Naive thymus-derived CD8-positive, alpha-beta T cell (primary cell): Measurements from ENCODE around the gene TMEM187. TPM values are rescaled to one million over a fixed set of nuclear protein-coding genes. Genes with fewer than 3 reads are reported as not detected.

Source experiments
- ATAC-seq, 2 donors: fragments of 150-1000 bp; cut with Tn5 transposase in 1 of 2; sonication (Bioruptor Pico), chemical (Tn5 transposase) in 1 of 2; 1 replicate in 1 of 2; 2 replicates in 1 of 2; pipeline ENCODE4 v1.10.0; 2021; ENCODE audit warnings: mild to moderate bottlenecking in 2 of 2, moderate library complexity in 2 of 2
- POLR2A ChIA-PET: fragments of 350-600 bp; sonication (Branson Sonifier 250); formaldehyde crosslinking; loops from one replicate; lab custom pipeline; 2021; ENCODE audit warnings: antibody characterized with exemption; lab: Charles Lee
- DNase-seq, 10 donors: peaks; one replicate each; pipeline versions ENCODE4 v3.0.0 to v3.0.0-alpha.2; 2020 to 2022
- H3K27ac Mint-ChIP-seq, 10 donors: one replicate each; pipeline ENCODE4 v1.8.0; 2020 to 2022; ENCODE audit warnings: mild to moderate bottlenecking in 10 of 10, mixed read lengths in 10 of 10, moderate library complexity in 4 of 10, inconsistent platforms in 1 of 10
- H3K27me3 Mint-ChIP-seq, 5 donors: one replicate each; pipeline ENCODE4 v1.8.0; 2021 to 2022; ENCODE audit warnings: mixed read lengths in 5 of 5
- H3K36me3 Mint-ChIP-seq, 3 donors: one replicate each; pipeline ENCODE4 v1.8.0; 2020 to 2022; ENCODE audit warnings: mixed read lengths in 3 of 3, mild to moderate bottlenecking in 2 of 3, inconsistent platforms in 1 of 3
- H3K4me1 Mint-ChIP-seq, 4 donors: one replicate each; pipeline ENCODE4 v1.8.0; 2021 to 2022; ENCODE audit warnings: mixed read lengths in 4 of 4
- H3K4me3 Mint-ChIP-seq, 10 donors: one replicate each; pipeline ENCODE4 v1.8.0; 2020 to 2022; ENCODE audit warnings: mild to moderate bottlenecking in 10 of 10, mixed read lengths in 10 of 10, moderate library complexity in 6 of 10, inconsistent platforms in 1 of 10
- H3K9me3 Mint-ChIP-seq, 9 donors: one replicate each; pipeline ENCODE4 v1.8.0; 2020 to 2022; ENCODE audit warnings: mixed read lengths in 9 of 9, mild to moderate bottlenecking in 3 of 9, inconsistent platforms in 1 of 9, moderate library complexity in 1 of 9
- polyA plus RNA-seq, 3 donors: library from polyadenylated mRNA; unstranded; fragments of 300-500 nt; fragmentation: Illumina TruSeq; gene quantifications; one replicate each; pipeline ENCODE4 v1.2.3, GENCODE V29; 2021
- total RNA-seq, 8 experiments: library from RNA in 2 of 8; stranded (reverse) in 2 of 8; gene quantifications; one replicate each; pipeline ENCODE4 v1.2.3 and lab custom pipeline; 2021 to 2026

Gene TMEM187
- 10 to 100 TPM in 1 of 2 experiments, 1 to 10 TPM in 1; 9.3 to 11.2 TPM for total RNA-seq
- 10 to 100 TPM in 1 of 3 donors, 1 to 10 TPM in 2; 3.1 to 13.6 (median 8.9) TPM for polyA plus RNA-seq
- 1.4 to 8.4 (median 2.3) reads per million in 6 experiments for total RNA-seq (lab: John Stamatoyannopoulos, UW)

- H3K27ac Mint-ChIP-seq, result peak within 1 kb of the TSS; percentile 96 to 100 (median 100)
These were observed at the start of gene TMEM187 for GRCh38 chrX:153972368-153973126. TSS of gene TMEM187 (plus strand) at chrX:153972754. CDS start at chrX:153982063, 9,309 bp downstream.

GRCh38 chrX:153922932-153923857, 49.4 kb upstream of the TMEM187 start:
- Mint-ChIP-seq H3K27me3 (no peaks in the 10 kb centered on the region), H3K4me1 (peaks cover 8 to 43% (median 36%) of the 10 kb centered on the region in 4 donors), H3K4me3 (peak overlapping the region; percentile 82 to 95 (median 93)), H3K27ac (peak overlapping the region; percentile 86 to 99 (median 94)), H3K9me3 (no peaks in the 10 kb centered on the region), H3K36me3 (peaks cover 0 to 19% (median 5%) of the 10 kb centered on the region in 3 donors)
- ATAC-seq (no peak), DNase-seq (no peak)
- POLR2A ChIA-PET, result interaction anchor here (0.7 to 17.6 kb wide), 5 partner anchors 11 to 129 kb away, joined by 3 to 388 read pairs (median 48); partner anchors contain the start of genes AVPR2, IDH3G, NAA10 and RENBP

More at GRCh38 chrX:153972368-153973126, at the start of gene TMEM187:
- Mint-ChIP-seq H3K9me3 (no peaks in the 10 kb centered on the region), H3K27me3 (no peaks in the 10 kb centered on the region), H3K36me3 (peaks cover 0 to 4% (median 0%) of the 10 kb centered on the region in 3 donors), H3K4me1 (peaks cover 9 to 34% (median 30%) of the 10 kb centered on the region in 4 donors), H3K4me3 (peak within 1 kb of the TSS; percentile 94 to 100 (median 100))
- DNase-seq (peak; percentile 81 to 93 (median 84)), ATAC-seq (peak; percentile 49 to 54)
- POLR2A ChIA-PET, result interaction anchor here (1.1 to 7.9 kb wide), 14 partner anchors 9 to 575 kb away, joined by 3 to 131 read pairs (median 8); partner anchors contain the start of genes ARHGAP4, G6PD, IDH3G and IKBKG

- Mint-ChIP-seq H3K36me3 (peaks cover 0 to 13% (median 5%) of the 10 kb centered on the region in 3 donors), H3K27me3 (no peaks in the 10 kb centered on the region), H3K9me3 (no peaks in the 10 kb centered on the region), H3K4me1 (peaks cover 10 to 49% (median 40%) of the 10 kb centered on the region in 4 donors), H3K4me3 (peak overlapping the region; percentile 82 to 95 (median 93)), H3K27ac (peak overlapping the region; percentile 86 to 99 (median 96))
- peak in 8 of 10 donors; percentile 38 to 77 (median 52) for DNase-seq
- peak; percentile 2 to 18 for ATAC-seq
- POLR2A ChIA-PET, result interaction anchor here (1.6 to 17.6 kb wide), 5 partner anchors 10 to 180 kb away, joined by 3 to 388 read pairs (median 131); partner anchors contain the start of genes AVPR2, HCFC1, NAA10 and RENBP
These were observed 48.2 kb upstream of the TMEM187 start for GRCh38 chrX:153924149-153924861.

GRCh38 chrX:153925387-153925738, 47.2 kb upstream of the TMEM187 start:
- H3K4me1 Mint-ChIP-seq, result peaks cover 10 to 44% (median 38%) of the 10 kb centered on the region in 4 donors
- DNase-seq, result peak in 4 of 10 donors; percentile 8 to 48 (median 30)

GRCh38 chrX:153925739-153926551, 46.6 kb upstream of the TMEM187 start, which contains the start of gene ARHGAP4:
TSS of gene ARHGAP4 (minus strand) at chrX:153926264. CDS start at chrX:153926202, 62 bp downstream.
- ATAC-seq, result peak in 1 of 2 donors; percentile 5
- H3K27me3 Mint-ChIP-seq, result no peaks in the 10 kb centered on the region
- H3K9me3 Mint-ChIP-seq, result no peaks in the 10 kb centered on the region
- H3K4me3 Mint-ChIP-seq, result peak within 1 kb of the TSS; percentile 82 to 96 (median 93)
- H3K4me1 Mint-ChIP-seq, result peaks cover 10 to 44% (median 38%) of the 10 kb centered on the region in 4 donors
- peak within 1 kb of the TSS; percentile 94 to 100 (median 99) for H3K27ac Mint-ChIP-seq
- peak; percentile 18 to 64 (median 36) for DNase-seq
- POLR2A ChIA-PET, result interaction anchor here (0.7 to 17.6 kb wide), 15 partner anchors 9 to 561 kb away, joined by 3 to 388 read pairs (median 4); partner anchors contain the start of genes AVPR2, EMD, HCFC1 and IDH3G
- peaks cover 0 to 6% (median 2%) of the 10 kb centered on the region in 3 donors for H3K36me3 Mint-ChIP-seq

More at GRCh38 chrX:153925387-153925738, 47.2 kb upstream of the TMEM187 start:
- peak overlapping the region; percentile 89 to 99 (median 96) for H3K27ac Mint-ChIP-seq
- H3K36me3 Mint-ChIP-seq, result peaks cover 0 to 5% (median 2%) of the 10 kb centered on the region in 3 donors
- no peaks in the 10 kb centered on the region for H3K9me3 Mint-ChIP-seq
- no peaks in the 10 kb centered on the region for H3K27me3 Mint-ChIP-seq
- H3K4me3 Mint-ChIP-seq, result peak overlapping the region; percentile 82 to 95 (median 93)
- POLR2A ChIA-PET, result interaction anchor here (0.9 to 17.6 kb wide), 12 partner anchors 9 to 561 kb away, joined by 3 to 388 read pairs (median 6); partner anchors contain the start of genes AVPR2, HCFC1, IDH3G and NAA10
- no peak for ATAC-seq

GRCh38 chrX:153926552-153926857, 46.0 kb upstream of the TMEM187 start:
- Mint-ChIP-seq H3K36me3 (peaks cover 0 to 9% (median 2%) of the 10 kb centered on the region in 3 donors), H3K4me1 (peaks cover 10 to 49% (median 40%) of the 10 kb centered on the region in 4 donors), H3K9me3 (no peaks in the 10 kb centered on the region), H3K27ac (peak overlapping the region; percentile 94 to 100 (median 99)), H3K4me3 (peak overlapping the region; percentile 82 to 96 (median 90)), H3K27me3 (no peaks in the 10 kb centered on the region)
- ATAC-seq (peak in 1 of 2 donors; percentile 1), DNase-seq (no peak)
- POLR2A ChIA-PET, result interaction anchor here (0.7 to 17.6 kb wide), 21 partner anchors 8 to 836 kb away, joined by 3 to 388 read pairs (median 4); partner anchors contain the start of genes AVPR2, DKC1, EMD and HCFC1

GRCh38 chrX:153926858-153927671, 45.5 kb upstream of the TMEM187 start:
- Mint-ChIP-seq H3K9me3 (no peaks in the 10 kb centered on the region), H3K27me3 (no peaks in the 10 kb centered on the region), H3K4me3 (peak overlapping the region; percentile 82 to 96 (median 90)), H3K4me1 (peaks cover 10 to 53% (median 39%) of the 10 kb centered on the region in 4 donors), H3K36me3 (peaks cover 0 to 13% (median 2%) of the 10 kb centered on the region in 3 donors), H3K27ac (peak overlapping the region; percentile 94 to 100 (median 99))
- ATAC-seq, result peak; percentile 53 to 56
- POLR2A ChIA-PET, result interaction anchor here (0.7 to 17.6 kb wide), 21 partner anchors 8 to 835 kb away, joined by 3 to 388 read pairs (median 4); partner anchors contain the start of genes AVPR2, DKC1, EMD and HCFC1
- peak; percentile 59 to 90 (median 80) for DNase-seq

- Mint-ChIP-seq H3K9me3 (no peaks in the 10 kb centered on the region), H3K27me3 (no peaks in the 10 kb centered on the region), H3K4me3 (peak overlapping the region; percentile 82 to 96 (median 90)), H3K36me3 (peaks cover 0 to 13% (median 0%) of the 10 kb centered on the region in 3 donors), H3K27ac (peak overlapping the region; percentile 94 to 100 (median 99)), H3K4me1 (peaks cover 9 to 49% (median 34%) of the 10 kb centered on the region in 4 donors)
- DNase-seq (no peak), ATAC-seq (no peak)
- POLR2A ChIA-PET, result interaction anchor here (1.1 to 17.6 kb wide), 12 partner anchors 18 to 835 kb away, joined by 3 to 388 read pairs (median 6); partner anchors contain the start of genes AVPR2, DKC1, HCFC1 and IDH3G
These were observed 45.0 kb upstream of the TMEM187 start for GRCh38 chrX:153927672-153927921.

GRCh38 chrX:153927922-153928760, 44.4 kb upstream of the TMEM187 start:
- DNase-seq (peak; percentile 82 to 97 (median 92)), ATAC-seq (peak; percentile 70 to 73)
- Mint-ChIP-seq H3K27ac (peak overlapping the region; percentile 94 to 100 (median 99)), H3K4me1 (peaks cover 8 to 44% (median 30%) of the 10 kb centered on the region in 4 donors), H3K4me3 (peak overlapping the region; percentile 82 to 97 (median 91)), H3K9me3 (no peaks in the 10 kb centered on the region), H3K27me3 (no peaks in the 10 kb centered on the region), H3K36me3 (peaks cover 0 to 17% (median 0%) of the 10 kb centered on the region in 3 donors)
- POLR2A ChIA-PET, result interaction anchor here (0.8 to 17.6 kb wide), 13 partner anchors 10 to 470 kb away, joined by 3 to 388 read pairs (median 5); partner anchors contain the start of genes ABCD1, AVPR2, BCAP31 and FLNA
